Measurements from ENCODE around the gene RNF126.

Gene RNF126

DNA sequence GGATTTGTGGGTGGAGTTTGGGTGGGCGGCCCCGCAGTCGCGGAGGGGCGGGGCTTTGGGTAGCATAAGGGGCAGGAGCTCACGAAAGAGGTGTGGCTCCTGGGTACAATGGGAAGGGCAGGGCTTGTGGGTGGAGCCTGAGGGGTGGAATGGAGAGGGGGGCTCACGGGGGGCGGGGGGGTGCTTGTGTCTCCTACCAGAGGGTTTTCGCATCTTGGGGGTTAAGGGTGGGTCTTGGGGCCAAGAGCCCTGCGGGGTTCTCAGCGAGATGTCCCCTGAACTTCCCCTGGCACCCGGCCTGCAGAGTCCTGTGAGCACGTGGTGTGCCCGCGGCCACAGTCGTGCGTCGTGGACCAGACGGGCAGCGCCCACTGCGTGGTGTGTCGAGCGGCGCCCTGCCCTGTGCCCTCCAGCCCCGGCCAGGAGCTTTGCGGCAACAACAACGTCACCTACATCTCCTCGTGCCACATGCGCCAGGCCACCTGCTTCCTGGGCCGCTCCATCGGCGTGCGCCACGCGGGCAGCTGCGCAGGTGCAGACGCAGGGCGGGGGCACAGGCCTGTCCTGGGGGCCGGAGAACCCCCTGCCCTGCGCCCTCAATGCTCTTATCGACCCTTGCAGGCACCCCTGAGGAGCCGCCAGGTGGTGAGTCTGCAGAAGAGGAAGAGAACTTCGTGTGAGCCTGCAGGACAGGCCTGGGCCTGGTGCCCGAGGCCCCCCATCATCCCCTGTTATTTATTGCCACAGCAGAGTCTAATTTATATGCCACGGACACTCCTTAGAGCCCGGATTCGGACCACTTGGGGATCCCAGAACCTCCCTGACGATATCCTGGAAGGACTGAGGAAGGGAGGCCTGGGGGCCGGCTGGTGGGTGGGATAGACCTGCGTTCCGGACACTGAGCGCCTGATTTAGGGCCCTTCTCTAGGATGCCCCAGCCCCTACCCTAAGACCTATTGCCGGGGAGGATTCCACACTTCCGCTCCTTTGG, 18.3 kb upstream of the RNF126 start:
- H3K4me3 ChIP-seq (ENCODE audit: low read length) = peak overlapping the region; percentile 82
- no peaks in the 10 kb centered on the region for H3K4me1 ChIP-seq (ENCODE audit: control insufficient read depth, low read depth, low read length)
- no peaks in the 10 kb centered on the region for H3K36me3 ChIP-seq (ENCODE audit: control insufficient read depth, low read depth, low read length)
- H3K27ac ChIP-seq (ENCODE audit: low read length) = no peak overlapping the region
- peaks cover 15% of the 10 kb centered on the region for H3K27me3 ChIP-seq (ENCODE audit: control insufficient read depth, insufficient read depth, low read length)
- H3K9ac ChIP-seq (ENCODE audit: low read length) = peak overlapping the region; percentile 61
- no peaks in the 10 kb centered on the region for H3K9me3 ChIP-seq (ENCODE audit: control insufficient read depth, low read depth, low read length)

DNA sequence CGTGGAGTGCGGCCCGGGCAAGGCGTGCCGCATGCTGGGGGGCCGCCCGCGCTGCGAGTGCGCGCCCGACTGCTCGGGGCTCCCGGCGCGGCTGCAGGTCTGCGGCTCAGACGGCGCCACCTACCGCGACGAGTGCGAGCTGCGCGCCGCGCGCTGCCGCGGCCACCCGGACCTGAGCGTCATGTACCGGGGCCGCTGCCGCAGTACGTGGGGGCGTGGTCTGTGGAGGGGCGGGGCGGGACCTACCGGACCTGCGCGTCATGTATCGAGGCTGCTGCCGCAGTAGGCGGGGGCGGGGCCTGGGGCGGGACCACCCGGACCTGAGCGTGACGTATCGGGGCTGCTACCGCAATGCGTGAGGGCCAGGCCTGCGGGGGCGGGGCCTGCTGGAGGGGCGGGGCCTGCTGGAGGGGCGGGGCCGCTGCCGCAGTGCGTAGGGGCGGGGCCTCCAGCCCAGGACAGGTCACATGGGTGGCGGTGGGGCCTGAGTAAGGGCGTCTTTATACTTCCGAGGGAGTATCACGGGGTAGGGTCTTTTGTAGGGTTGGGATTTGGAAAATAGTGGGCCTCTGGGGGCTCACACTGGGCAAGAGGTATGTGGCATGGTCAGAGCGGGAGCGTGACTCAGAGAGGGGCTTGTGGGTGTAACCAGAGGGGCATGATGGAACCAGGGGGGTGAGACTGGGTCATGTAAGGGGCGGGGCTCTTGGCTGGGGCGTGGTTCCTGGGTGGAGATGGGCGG, 17.4 kb upstream of the RNF126 start:
- Histone ChIP-seq H3K4me3 (ENCODE audit: low read length) (peak overlapping the region; percentile 82), H3K36me3 (ENCODE audit: control insufficient read depth, low read depth, low read length) (no peaks in the 10 kb centered on the region), H3K27me3 (ENCODE audit: control insufficient read depth, insufficient read depth, low read length) (peaks cover 21% of the 10 kb centered on the region)

DNA sequence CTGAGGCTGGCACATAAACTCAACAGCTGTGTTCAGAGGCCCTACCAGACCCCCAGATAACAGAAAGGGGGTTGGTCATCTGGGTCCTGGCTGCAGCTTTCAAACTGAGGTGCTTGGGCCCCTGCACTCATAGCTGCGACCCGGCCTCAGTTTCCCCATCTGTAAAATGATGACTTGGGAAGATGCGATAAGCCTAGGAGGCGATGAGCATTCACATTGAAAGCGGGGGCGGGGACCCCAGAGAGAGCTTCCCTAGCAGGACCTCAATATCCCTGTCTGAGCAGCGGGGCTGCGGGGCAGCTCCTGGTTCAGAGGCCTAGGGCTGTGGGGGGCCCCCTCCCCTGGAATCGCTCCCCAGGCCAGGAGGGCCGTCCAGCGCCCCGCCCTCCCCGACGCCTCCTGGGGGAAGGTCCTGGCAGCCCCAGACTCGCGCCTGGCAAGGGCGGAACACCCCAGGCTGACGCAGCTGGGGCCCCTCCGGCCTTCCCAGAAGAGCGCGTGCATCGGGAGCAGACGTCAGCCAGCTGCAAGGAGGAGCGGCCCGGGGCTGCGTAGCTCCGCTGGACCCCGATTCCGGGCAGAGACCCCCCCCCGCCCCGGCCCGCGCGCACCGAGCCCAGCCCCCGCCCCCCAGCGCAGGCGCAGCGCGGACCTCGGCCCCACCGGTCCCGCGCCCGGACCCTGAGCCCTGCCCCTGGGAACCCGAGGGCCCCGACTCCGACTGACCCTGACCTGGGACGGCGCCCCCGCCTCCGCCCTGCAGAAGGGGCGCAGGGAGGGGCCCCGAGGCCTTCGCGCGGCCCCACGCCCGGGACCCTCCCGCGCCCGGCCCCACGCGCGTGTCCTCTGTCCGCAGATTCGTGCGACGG, 16.6 kb upstream of the RNF126 start:
- Histone ChIP-seq H3K4me3 (ENCODE audit: low read length) (peak overlapping the region; percentile 49), H3K27me3 (ENCODE audit: control insufficient read depth, insufficient read depth, low read length) (peaks cover 26% of the 10 kb centered on the region), H3K9ac (ENCODE audit: low read length) (no peak overlapping the region), H3K9me3 (ENCODE audit: control insufficient read depth, low read depth, low read length) (no peaks in the 10 kb centered on the region), H3K36me3 (ENCODE audit: control insufficient read depth, low read depth, low read length) (no peaks in the 10 kb centered on the region), H3K27ac (ENCODE audit: low read length) (no peak overlapping the region), H3K4me1 (ENCODE audit: control insufficient read depth, low read depth, low read length) (no peaks in the 10 kb centered on the region)

More for the DNA sequence above, 17.4 kb upstream of the RNF126 start:
- H3K9me3 ChIP-seq (ENCODE audit: control insufficient read depth, low read depth, low read length) = no peaks in the 10 kb centered on the region
- peak overlapping the region; percentile 61 for H3K9ac ChIP-seq (ENCODE audit: low read length)
- no peak overlapping the region for H3K27ac ChIP-seq (ENCODE audit: low read length)
- H3K4me1 ChIP-seq (ENCODE audit: control insufficient read depth, low read depth, low read length) = no peaks in the 10 kb centered on the region

DNA sequence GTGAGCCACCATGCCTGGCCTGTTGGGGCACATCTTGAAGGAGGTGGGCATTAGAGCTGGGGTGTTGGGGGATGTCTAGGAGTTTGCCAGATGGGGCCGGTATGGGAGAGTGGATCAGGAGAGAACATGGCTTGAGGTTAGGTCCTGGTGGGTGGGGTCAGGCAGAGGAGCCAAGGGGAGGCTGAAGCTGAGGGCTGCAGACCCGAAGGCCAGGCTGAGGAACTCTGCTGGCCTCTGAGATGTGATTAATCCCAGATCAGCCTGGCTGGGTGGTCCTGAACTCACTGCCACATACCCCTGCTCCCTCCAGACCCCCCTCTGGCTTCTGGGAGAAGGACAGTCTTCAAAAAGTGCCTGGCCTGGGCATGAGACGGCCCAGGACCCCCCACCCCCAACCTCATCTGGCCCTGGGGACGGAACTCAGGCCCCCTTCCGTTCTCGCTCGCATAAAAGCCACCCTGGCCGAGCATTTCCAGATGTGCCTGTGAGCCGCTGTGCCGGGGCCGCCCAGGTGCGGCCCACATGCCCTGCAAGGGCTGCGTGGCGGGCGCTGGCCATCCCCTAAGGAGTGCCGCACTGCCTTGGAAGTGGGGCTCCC, 15.9 kb upstream of the RNF126 start:
- H3K9ac ChIP-seq (ENCODE audit: low read length) = no peak overlapping the region

DNA sequence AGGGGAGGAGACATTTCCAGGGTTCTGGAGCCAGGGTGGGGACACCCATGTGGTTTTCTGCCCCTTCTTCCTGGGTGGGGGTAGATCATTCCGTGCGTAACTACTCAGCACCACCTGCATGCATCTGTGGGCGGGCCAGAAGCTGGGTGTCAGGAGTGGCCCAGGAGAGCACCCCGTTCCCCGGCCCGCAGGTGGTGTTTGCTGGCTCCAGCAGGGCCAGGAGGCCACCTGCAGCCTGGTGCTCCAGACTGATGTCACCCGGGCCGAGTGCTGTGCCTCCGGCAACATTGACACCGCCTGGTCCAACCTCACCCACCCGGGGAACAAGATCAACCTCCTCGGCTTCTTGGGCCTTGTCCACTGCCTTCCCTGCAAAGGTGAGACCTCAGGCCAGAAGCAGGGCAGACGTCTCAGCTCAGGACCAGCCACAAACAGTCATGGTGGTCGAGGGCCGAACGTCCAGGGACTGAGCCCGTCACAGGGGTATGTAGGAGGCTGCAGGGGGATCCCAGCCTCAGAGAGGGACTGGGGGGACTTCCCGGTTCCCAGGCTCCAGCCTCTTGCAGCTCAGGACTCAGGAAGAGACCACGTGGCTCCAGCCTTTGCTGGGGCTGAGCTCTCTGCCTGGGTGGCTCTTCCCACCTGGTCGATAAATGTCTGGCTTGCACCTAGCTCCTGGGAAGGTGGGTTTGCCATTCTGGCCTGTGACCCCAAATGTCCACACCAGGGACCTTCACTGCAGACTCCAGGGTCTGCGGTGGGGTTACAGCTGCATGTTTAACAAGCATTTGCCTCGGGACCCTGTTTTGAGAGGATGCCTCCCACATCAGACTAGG, 14.8 kb upstream of the RNF126 start:
- Histone ChIP-seq H3K27me3 (ENCODE audit: control insufficient read depth, insufficient read depth, low read length) (peaks cover 26% of the 10 kb centered on the region), H3K9ac (ENCODE audit: low read length) (no peak overlapping the region), H3K27ac (ENCODE audit: low read length) (no peak overlapping the region), H3K4me3 (ENCODE audit: low read length) (no peak overlapping the region), H3K9me3 (ENCODE audit: control insufficient read depth, low read depth, low read length) (no peaks in the 10 kb centered on the region), H3K36me3 (ENCODE audit: control insufficient read depth, low read depth, low read length) (no peaks in the 10 kb centered on the region), H3K4me1 (ENCODE audit: control insufficient read depth, low read depth, low read length) (no peaks in the 10 kb centered on the region)

More for the DNA sequence above, 15.9 kb upstream of the RNF126 start:
- Histone ChIP-seq H3K36me3 (ENCODE audit: control insufficient read depth, low read depth, low read length) (no peaks in the 10 kb centered on the region), H3K27ac (ENCODE audit: low read length) (no peak overlapping the region), H3K4me1 (ENCODE audit: control insufficient read depth, low read depth, low read length) (no peaks in the 10 kb centered on the region), H3K9me3 (ENCODE audit: control insufficient read depth, low read depth, low read length) (no peaks in the 10 kb centered on the region), H3K4me3 (ENCODE audit: low read length) (peak overlapping the region; percentile 49), H3K27me3 (ENCODE audit: control insufficient read depth, insufficient read depth, low read length) (peaks cover 26% of the 10 kb centered on the region)

DNA sequence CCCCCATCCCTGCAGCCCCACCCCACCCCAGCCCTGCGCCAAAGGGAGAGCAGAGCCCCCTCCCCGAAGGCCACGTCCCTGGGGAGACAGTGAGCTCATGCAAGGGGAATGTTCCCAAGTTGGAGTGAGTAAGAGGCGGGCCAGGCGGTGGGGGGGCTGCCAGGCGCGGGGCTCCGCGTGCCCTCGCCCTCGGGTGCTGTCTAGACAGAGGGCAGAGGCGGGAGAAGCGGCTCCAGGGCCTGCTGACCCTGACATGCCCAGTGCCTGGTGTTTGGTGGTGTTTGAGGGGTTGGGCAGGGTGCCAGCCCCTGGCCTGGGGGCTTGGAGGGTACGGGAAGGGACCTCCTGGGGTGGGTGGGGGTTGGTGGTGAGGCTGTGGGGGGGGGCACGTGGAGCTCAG, 14.2 kb upstream of the RNF126 start:
- Histone ChIP-seq H3K4me3 (ENCODE audit: low read length) (no peak overlapping the region), H3K9ac (ENCODE audit: low read length) (no peak overlapping the region), H3K27ac (ENCODE audit: low read length) (no peak overlapping the region), H3K27me3 (ENCODE audit: control insufficient read depth, insufficient read depth, low read length) (peaks cover 26% of the 10 kb centered on the region), H3K4me1 (ENCODE audit: control insufficient read depth, low read depth, low read length) (no peaks in the 10 kb centered on the region), H3K9me3 (ENCODE audit: control insufficient read depth, low read depth, low read length) (no peaks in the 10 kb centered on the region), H3K36me3 (ENCODE audit: control insufficient read depth, low read depth, low read length) (no peaks in the 10 kb centered on the region)

DNA sequence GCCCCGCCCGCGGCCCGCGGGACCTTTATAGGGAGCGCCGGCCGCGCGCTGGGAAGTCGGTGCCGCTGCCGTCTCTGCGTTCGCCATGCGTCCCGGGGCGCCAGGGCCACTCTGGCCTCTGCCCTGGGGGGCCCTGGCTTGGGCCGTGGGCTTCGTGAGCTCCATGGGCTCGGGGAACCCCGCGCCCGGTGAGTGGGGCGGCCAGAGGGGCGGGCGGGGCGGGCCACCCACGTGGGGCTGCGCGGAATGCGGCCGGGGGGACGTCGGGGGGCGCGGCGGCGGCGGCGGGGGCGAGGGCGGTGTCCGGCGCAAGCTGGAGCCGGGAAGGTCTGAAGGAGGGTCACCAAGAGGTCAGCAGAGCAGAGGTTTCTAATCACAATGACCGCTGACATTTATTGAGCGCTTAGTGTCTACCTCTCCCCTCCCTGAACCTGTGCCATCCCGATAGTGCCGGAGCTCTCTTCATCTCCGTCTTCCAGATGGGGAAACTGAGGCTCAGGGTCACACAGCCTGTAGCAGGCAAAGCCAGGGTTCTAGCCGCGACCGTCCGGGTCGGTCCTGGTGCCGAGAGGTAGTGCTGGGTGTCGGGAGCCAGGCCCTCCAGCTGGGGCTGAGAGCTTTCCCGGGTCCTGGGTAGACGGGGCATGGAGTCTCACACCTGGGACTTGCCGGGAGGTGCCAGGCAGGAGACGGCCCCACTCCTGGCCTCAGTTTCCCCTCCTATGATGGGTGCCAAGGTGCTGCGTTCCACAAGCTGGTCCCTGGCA, 13.5 kb upstream of the RNF126 start, which contains the start of gene FSTL3:
TSS of gene FSTL3 (plus strand) at position 54 of the 767 bp plus-strand sequence. CDS start at position 86, 32 bp downstream.
- no peaks in the 10 kb centered on the region for H3K36me3 ChIP-seq (ENCODE audit: control insufficient read depth, low read depth, low read length)
- H3K27me3 ChIP-seq (ENCODE audit: control insufficient read depth, insufficient read depth, low read length) = peaks cover 26% of the 10 kb centered on the region
- no peaks in the 10 kb centered on the region for H3K4me1 ChIP-seq (ENCODE audit: control insufficient read depth, low read depth, low read length)
- no peaks in the 10 kb centered on the region for H3K9me3 ChIP-seq (ENCODE audit: control insufficient read depth, low read depth, low read length)
- no peak within 1 kb of the TSS for H3K4me3 ChIP-seq (ENCODE audit: low read length)
- H3K27ac ChIP-seq (ENCODE audit: low read length) = no peak within 1 kb of the TSS
- H3K9ac ChIP-seq (ENCODE audit: low read length) = no peak within 1 kb of the TSS

DNA sequence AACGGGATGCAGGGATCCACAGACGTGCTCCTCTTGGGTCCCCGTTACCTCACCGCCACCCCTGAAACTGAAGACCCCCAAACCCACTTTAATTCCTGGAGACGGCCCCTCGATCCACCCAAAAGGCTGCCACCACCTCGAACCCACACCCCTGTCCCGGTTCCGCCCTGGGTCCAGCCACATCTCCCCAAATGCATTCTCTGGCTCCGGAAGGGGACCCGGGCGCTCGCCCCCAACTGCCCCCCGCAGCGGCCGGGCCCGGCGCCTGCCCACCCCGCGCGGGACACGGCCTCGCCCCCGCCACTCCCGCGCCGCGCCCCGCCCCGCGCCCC, 13.0 kb upstream of the RNF126 start:
- H3K36me3 ChIP-seq (ENCODE audit: control insufficient read depth, low read depth, low read length) = no peaks in the 10 kb centered on the region
- H3K27ac ChIP-seq (ENCODE audit: low read length) = no peak overlapping the region
- H3K4me3 ChIP-seq (ENCODE audit: low read length) = no peak overlapping the region
- H3K4me1 ChIP-seq (ENCODE audit: control insufficient read depth, low read depth, low read length) = no peaks in the 10 kb centered on the region
- H3K27me3 ChIP-seq (ENCODE audit: control insufficient read depth, insufficient read depth, low read length) = peaks cover 26% of the 10 kb centered on the region
- no peak overlapping the region for H3K9ac ChIP-seq (ENCODE audit: low read length)
- H3K9me3 ChIP-seq (ENCODE audit: control insufficient read depth, low read depth, low read length) = no peaks in the 10 kb centered on the region

DNA sequence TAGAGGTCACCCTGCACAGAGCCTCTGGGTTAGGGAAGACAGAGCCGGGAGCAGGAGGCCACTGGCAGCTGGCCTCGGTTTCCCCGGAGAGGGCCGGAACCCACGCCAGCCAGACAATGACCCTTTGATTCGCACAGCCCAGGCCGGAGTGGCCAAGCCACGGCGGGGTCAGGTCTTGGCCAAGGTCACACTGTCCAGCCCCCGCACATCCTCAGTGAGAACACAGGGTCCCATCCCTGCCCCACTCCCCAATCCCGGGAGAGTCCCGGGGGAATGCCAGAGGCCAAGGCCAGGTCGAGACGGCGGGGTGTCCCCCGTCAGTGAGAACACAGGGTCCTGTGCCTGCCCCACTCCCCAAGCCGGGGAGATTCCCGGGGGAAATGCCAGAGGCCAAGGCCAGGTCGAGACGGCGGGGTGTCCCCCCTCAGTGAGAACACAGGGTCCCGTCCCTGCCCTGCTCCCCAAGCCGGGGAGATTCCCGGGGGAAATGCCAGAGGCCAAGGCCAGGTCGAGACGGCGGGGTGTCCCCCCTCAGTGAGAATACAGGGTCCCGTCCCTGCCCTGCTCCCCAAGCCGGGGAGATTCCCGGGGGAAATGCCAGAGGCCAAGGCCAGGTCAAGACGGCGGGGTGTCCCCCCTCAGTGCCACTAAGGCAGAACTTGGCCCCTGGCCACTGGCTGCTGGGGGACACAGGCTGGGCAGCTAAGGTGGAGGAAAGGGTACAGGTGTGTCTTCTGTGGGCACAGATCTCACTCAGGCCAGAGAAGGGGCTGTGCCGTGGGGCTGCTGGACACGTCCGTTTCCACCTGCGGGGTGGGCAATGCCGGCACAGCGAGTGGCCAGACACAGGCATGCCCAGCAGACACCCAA, 11.5 kb upstream of the RNF126 start:
- Histone ChIP-seq H3K36me3 (ENCODE audit: control insufficient read depth, low read depth, low read length) (no peaks in the 10 kb centered on the region), H3K27me3 (ENCODE audit: control insufficient read depth, insufficient read depth, low read length) (peaks cover 26% of the 10 kb centered on the region), H3K4me3 (ENCODE audit: low read length) (no peak overlapping the region), H3K27ac (ENCODE audit: low read length) (no peak overlapping the region), H3K9me3 (ENCODE audit: control insufficient read depth, low read depth, low read length) (no peaks in the 10 kb centered on the region), H3K9ac (ENCODE audit: low read length) (no peak overlapping the region), H3K4me1 (ENCODE audit: control insufficient read depth, low read depth, low read length) (no peaks in the 10 kb centered on the region)
